Measurements from ENCODE around the gene MAPRE3.
A peak's percentile ranks its signal among the peaks of the same experiment; 100 is the strongest.

DNA sequence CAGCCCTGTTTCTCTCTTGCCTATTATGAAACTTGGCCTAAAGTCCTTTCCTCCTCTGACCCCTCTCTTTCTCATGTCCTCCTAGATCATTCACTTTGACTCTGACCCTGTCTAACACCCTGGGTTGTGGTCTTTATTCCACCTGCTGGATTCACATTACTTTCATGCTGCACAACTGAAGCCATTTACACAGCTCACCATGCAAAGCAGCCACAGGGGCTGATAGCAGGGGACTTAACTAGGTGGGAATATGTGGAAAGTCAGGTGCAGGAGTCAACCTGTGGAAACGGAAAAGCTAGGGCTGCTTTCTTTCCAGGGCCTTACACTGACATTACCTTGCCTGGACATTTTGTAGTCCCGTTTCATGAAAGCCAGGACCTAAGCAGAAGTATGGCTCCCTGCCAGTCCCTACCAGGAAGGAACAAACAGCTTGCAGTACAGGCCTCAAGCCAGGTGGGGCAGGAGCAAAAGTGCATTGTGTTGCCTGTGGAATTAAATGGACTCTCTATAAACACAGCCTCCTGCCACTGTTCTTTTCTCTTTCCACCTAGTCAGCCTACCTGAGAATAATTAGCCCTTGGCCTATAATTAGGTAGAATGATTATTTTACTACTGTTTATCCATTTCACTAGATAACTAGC lies 11.8 kb downstream of the MAPRE3 start:
- TF ChIP-seq POLR2AphosphoS5 (IDR thresholded peaks at IDR 0.05): no peak
- TF ChIP-seq, protein P1, sequence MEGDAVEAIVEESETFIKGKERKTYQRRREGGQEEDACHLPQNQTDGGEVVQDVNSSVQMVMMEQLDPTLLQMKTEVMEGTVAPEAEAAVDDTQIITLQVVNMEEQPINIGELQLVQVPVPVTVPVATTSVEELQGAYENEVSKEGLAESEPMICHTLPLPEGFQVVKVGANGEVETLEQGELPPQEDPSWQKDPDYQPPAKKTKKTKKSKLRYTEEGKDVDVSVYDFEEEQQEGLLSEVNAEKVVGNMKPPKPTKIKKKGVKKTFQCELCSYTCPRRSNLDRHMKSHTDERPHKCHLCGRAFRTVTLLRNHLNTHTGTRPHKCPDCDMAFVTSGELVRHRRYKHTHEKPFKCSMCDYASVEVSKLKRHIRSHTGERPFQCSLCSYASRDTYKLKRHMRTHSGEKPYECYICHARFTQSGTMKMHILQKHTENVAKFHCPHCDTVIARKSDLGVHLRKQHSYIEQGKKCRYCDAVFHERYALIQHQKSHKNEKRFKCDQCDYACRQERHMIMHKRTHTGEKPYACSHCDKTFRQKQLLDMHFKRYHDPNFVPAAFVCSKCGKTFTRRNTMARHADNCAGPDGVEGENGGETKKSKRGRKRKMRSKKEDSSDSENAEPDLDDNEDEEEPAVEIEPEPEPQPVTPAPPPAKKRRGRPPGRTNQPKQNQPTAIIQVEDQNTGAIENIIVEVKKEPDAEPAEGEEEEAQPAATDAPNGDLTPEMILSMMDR (IDR thresholded peaks at IDR 0.05 in 8 of 11, conservative IDR thresholded peaks at IDR 0.05 in 3 of 11): peak in 8 of 11 experiments; percentile 6 to 56 (median 40)
- TF ChIP-seq POLR2A (IDR thresholded peaks at IDR 0.05): no peak
